ENCODE results near the gene ZCCHC24.

DNA sequence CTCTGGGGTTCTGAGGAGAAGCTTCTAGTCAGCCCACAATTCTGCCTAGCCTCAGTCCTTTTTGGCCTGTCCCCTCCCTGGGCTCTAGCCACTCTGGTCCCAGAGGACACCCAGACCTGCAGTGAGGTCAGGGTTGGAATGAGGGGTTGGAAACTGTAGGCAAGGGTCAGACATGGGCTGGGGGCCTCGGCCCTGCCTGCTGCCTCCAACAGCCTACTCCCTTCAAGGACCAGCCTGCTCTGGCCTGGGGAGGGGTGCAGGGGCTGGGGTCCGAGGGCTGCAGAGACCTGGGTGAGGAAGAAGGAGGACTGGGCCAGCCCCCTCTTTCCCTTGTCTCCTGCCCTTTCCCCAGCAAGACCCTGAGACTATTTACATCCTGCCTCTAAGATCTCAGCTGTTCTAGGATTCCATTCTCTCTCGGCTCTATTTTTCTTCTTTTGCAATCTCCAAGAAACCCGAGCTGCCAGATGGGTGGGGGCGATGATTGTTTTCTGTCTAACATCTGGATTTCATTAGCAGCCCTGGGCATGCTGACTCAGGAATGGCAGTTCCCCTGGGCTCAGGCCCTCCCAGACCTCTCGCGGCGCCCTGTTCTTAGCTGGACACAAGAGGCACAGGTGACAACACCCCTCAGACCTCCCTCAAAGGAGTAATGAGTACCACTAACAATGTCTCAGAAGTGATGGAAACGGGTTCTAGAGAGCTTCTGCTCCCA is 23.1 kb downstream of the ZCCHC24 start:
- TF ChIP-seq, protein P1, sequence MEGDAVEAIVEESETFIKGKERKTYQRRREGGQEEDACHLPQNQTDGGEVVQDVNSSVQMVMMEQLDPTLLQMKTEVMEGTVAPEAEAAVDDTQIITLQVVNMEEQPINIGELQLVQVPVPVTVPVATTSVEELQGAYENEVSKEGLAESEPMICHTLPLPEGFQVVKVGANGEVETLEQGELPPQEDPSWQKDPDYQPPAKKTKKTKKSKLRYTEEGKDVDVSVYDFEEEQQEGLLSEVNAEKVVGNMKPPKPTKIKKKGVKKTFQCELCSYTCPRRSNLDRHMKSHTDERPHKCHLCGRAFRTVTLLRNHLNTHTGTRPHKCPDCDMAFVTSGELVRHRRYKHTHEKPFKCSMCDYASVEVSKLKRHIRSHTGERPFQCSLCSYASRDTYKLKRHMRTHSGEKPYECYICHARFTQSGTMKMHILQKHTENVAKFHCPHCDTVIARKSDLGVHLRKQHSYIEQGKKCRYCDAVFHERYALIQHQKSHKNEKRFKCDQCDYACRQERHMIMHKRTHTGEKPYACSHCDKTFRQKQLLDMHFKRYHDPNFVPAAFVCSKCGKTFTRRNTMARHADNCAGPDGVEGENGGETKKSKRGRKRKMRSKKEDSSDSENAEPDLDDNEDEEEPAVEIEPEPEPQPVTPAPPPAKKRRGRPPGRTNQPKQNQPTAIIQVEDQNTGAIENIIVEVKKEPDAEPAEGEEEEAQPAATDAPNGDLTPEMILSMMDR (IDR thresholded peaks at IDR 0.05; ENCODE audit: low read length), result no peak
- TF ChIP-seq EZH2 (IDR thresholded peaks at IDR 0.05; ENCODE audit: borderline replicate concordance, low read length), result no peak
